IPS-18a (cell line): ENCODE results near the gene C1orf115.
"Not testable (repeated sequence)": the region's sequence is repeated elsewhere in the genome, so short reads cannot be mapped to it uniquely, and the experiment has no call there.

Experiments
- H3K27ac ChIP-seq: one replicate; pipeline ENCODE4 v1.5.1; 2013; ENCODE audit warnings: low read length
- H3K27me3 ChIP-seq: one replicate; pipeline ENCODE4 v1.6.1; 2013; ENCODE audit warnings: mild to moderate bottlenecking, low read length; ENCODE audit not compliant: control insufficient read depth, insufficient read depth
- H3K36me3 ChIP-seq: one replicate; pipeline ENCODE4 v1.6.1; 2013; ENCODE audit warnings: low read depth, low read length; ENCODE audit not compliant: control insufficient read depth
- H3K4me1 ChIP-seq: one replicate; pipeline ENCODE4 v1.6.1; 2013; ENCODE audit warnings: low read depth, low read length; ENCODE audit not compliant: control insufficient read depth
- H3K4me3 ChIP-seq: one replicate; pipeline ENCODE4 v1.5.1; 2013; ENCODE audit warnings: low read length
- H3K9ac ChIP-seq: one replicate; pipeline ENCODE4 v1.6.1; 2013; ENCODE audit warnings: mild to moderate bottlenecking, low read length, moderate library complexity
- H3K9me3 ChIP-seq: one replicate; pipeline ENCODE4 v1.6.1; 2013; ENCODE audit warnings: low read depth, low read length; ENCODE audit not compliant: control insufficient read depth

C1orf115 gene

DNA sequence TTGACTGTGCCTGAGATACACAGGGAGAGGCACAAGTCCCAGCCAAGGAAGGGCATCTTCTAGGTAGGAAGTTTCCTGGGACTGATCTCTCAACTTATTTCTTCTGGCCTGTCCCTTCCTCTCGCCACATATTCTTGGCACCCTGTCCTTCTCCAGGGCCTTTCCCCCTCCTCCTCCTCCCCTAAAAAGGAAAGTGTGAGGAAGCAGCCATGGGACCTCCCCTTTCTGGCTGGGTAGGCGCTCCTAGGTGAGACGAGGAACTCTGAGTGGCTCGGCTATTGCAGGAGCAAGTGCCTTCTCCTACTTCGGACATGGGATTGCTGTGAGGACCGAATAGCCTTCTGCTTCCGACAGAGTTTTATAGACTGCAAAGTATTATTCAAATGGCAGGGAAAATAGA lies 42.5 kb downstream of the C1orf115 start:
- Histone ChIP-seq H3K4me3 (no peak overlapping the region), H3K9ac (no peak overlapping the region), H3K27ac (no peak overlapping the region)

DNA sequence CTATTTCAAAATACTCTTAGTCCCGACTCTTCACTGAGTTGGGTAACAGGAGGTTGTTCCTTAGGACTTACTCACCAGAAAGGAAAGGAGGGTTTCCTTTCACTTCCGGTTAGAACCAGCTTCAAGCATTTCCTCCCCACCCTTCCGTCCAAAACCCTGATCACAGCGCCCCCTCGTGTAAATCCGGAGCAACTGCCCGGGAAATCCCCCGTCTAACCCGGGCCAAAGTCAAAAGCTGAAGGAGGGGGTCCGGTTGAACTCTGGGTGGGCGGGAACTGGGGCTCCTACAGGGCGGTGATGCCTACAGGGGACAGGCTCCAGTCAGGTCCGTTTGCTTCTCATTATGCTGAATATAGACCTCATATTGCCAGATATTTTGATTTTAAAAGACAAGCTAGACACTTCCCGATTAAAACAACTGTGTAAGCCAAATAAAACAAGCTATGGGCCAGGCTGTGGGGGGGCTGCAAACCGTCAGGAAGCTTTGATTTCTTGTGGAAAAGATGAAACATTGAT lies 43.0 kb downstream of the C1orf115 start:
- H3K9ac ChIP-seq, result no peak overlapping the region
- H3K4me3 ChIP-seq, result no peak overlapping the region

More for the DNA sequence above, 42.5 kb downstream of the C1orf115 start:
- Histone ChIP-seq H3K9me3 (no peaks in the 10 kb centered on the region), H3K4me1 (peaks cover 4% of the 10 kb centered on the region), H3K36me3 (no peaks in the 10 kb centered on the region), H3K27me3 (peaks cover 3% of the 10 kb centered on the region)

DNA sequence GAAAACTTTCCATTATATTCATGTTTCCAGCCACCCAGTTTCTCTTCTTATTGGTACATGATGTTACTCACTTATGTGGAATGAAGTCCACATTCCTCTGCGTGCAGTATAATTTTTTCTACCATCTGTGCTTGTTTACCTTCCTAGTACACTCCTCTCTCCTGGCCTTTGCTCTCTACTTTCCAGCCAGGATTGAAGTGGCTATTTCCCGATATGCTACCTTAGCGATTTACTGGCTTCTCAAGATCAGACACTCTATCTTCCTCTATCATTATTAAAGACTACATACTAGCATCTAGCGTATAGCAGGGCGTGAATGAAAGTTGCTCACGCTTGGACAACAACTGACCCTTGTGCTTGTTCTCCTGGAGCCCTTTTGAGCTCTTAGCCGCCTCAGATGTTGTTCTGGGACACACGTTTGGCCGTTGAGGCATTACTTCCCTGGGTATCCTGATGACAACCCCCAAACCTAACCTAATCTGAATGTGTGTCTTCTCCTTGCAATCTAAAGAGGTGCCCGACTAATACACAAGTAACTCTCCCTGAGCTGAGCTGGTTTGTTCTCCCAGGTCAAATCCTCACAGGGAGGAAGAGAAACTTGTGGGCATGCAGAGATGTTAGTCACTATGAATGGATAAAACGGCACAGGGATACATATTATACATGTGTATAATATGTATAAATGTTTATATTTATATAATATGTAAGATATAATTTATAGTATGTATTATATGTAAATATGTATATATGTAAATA lies 44.6 kb downstream of the C1orf115 start:
- Histone ChIP-seq H3K4me3 (no peak overlapping the region), H3K4me1 (peaks cover 4% of the 10 kb centered on the region), H3K27me3 (peaks cover 3% of the 10 kb centered on the region), H3K27ac (no peak overlapping the region), H3K36me3 (no peaks in the 10 kb centered on the region), H3K9me3 (no peaks in the 10 kb centered on the region), H3K9ac (no peak overlapping the region)

More for the DNA sequence above, 43.0 kb downstream of the C1orf115 start:
- no peaks in the 10 kb centered on the region for H3K9me3 ChIP-seq
- H3K36me3 ChIP-seq, result no peaks in the 10 kb centered on the region
- peaks cover 4% of the 10 kb centered on the region for H3K4me1 ChIP-seq
- H3K27ac ChIP-seq, result no peak overlapping the region
- H3K27me3 ChIP-seq, result peaks cover 3% of the 10 kb centered on the region

DNA sequence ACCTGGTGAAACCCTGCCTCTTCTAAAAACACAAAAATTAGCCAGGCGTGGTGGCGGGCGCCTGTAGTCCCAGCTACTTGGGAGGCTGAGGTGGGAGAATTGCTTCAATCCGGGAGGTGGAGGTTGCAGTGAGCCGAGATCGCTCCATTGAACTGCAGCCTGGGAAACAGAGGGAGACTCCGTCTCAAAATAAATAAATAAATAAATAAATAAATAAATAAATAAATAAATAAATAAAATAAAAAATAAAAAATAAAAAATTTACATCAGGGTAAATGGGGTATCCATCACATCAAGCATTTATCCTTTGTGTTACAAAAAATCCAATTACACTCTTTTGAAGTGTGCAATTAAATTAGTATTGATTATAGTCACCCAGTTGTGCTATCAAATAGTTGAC lies 46.1 kb downstream of the C1orf115 start:
- not testable (repeated sequence) for H3K27me3 ChIP-seq, H3K27ac ChIP-seq, H3K4me1 ChIP-seq, H3K4me3 ChIP-seq, H3K36me3 ChIP-seq, H3K9me3 ChIP-seq, H3K9ac ChIP-seq

DNA sequence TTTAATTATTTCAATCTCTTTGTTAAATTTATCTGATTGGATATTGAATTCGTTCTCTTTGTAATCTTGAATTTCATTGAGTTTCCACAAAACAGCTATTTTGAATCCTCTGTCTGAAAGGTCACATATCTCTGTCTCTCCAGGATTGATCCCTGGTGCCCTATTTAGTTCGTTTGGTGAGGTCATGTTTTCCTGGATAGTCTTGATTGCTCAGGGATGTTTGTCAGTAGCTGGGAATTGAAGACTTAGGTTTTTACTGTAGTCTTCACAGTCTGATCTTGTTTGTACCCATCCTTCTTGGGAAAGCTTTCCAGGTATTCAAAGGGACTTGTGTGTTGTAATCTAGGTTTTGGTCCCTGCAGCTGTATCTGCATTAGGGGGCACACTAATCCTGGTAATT lies 51.2 kb downstream of the C1orf115 start:
- Histone ChIP-seq H3K36me3 (no peaks in the 10 kb centered on the region), H3K4me1 (no peaks in the 10 kb centered on the region), H3K27me3 (peaks cover 6% of the 10 kb centered on the region), H3K9me3 (no peaks in the 10 kb centered on the region), H3K9ac (no peak overlapping the region), H3K4me3 (no peak overlapping the region), H3K27ac (no peak overlapping the region)

DNA sequence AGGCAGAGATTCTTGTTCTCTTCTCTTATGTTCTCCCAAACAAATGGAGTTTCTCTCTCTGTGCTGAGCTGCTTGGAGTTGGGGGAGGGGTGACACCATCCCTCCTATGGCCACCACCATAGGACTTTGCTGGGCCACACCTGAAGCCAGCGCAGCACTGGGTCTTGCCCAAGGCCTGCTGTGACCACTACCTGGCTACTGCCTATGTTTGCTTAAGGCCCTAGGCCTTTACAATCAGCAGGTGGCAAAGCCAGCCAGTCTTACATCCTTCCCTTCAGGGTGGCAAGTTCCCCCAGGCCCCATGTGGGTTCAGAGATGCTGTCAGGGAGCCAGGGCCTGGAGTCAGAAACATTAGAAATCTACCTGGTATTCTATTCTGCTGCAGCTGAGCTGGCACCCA lies 51.7 kb downstream of the C1orf115 start:
- H3K36me3 ChIP-seq, result no peaks in the 10 kb centered on the region
- no peak overlapping the region for H3K9ac ChIP-seq
- no peak overlapping the region for H3K27ac ChIP-seq
- no peak overlapping the region for H3K4me3 ChIP-seq
- peaks cover 11% of the 10 kb centered on the region for H3K27me3 ChIP-seq
- H3K9me3 ChIP-seq, result no peaks in the 10 kb centered on the region
- peaks cover 1% of the 10 kb centered on the region for H3K4me1 ChIP-seq

DNA sequence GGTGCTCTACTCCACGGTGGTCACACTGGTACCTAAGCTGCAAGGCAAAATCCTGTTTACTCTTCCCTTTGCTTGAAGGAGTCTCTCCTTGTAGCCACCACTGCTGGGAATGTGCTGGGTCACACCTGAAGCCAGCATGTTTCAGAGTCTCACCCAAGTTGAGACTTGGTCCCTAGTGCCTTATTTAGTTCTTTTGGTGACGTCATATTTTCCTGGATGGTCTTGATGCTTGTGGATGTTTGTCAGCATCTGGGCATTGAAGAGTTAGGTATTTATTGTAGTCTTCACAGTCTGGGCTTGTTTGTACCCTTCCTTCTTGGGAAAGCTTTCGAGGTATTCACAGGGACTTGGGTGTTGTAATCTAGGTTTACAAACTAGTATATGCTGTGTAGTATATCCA lies 52.4 kb downstream of the C1orf115 start:
- H3K4me3 ChIP-seq, result no peak overlapping the region
- H3K9ac ChIP-seq, result no peak overlapping the region
- no peaks in the 10 kb centered on the region for H3K36me3 ChIP-seq
- H3K27me3 ChIP-seq, result peaks cover 18% of the 10 kb centered on the region
- H3K4me1 ChIP-seq, result peaks cover 8% of the 10 kb centered on the region
- no peaks in the 10 kb centered on the region for H3K9me3 ChIP-seq
- no peak overlapping the region for H3K27ac ChIP-seq

DNA sequence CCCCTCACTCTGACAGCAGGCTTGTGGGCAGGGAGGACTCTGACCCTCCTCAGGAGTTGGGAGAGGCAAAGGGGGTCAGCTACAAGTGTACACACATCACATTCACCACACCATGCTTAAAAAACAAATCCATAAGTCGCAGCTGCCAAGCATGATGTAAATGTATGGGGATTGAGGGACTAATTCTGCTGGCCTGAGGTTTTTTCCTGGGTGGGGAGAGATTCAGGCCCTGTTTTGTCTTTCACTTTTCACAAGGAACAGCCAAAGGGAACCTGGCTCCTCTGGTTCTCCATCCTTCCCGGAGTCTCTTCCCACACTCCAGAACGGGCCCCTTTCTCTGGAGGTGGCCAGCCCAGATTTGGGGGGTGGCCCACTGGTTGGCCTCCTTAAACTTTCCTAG lies 56.7 kb downstream of the C1orf115 start:
- Histone ChIP-seq H3K4me3 (peak overlapping the region; percentile 68), H3K9me3 (no peaks in the 10 kb centered on the region), H3K4me1 (peaks cover 21% of the 10 kb centered on the region), H3K9ac (no peak overlapping the region), H3K27ac (no peak overlapping the region), H3K27me3 (peaks cover 44% of the 10 kb centered on the region), H3K36me3 (no peaks in the 10 kb centered on the region)

DNA sequence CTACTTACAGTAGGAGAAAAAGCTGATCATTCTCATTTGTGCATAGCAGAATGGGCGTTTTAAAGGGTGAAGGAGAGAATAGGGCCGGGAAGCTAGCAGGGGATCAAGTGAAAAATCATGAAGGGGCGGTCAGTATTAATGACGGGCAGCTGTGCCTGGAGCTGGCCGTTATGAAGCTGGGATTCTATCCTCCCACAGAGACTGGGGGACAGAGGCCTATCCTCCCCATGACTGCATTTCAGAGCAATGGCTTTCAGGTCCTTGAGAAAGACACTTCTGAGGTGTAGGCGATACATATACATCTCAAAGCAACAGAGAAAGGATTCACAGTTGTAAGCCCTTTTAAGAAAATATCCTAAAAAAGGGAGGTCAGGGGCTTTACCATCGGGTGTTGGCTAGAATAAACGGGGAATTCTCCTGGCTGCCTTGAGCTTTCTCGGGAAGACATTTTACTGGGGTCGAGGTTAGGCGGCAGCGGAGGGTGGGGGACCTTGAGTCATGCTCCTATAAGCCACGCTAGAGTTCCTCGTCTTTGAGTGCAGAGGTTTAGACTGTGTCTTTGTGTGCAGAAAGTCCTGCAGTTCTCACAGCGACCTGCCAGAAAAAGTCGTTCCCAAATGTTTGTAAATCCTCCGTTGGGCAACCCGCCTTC lies 57.4 kb downstream of the C1orf115 start:
- H3K4me3 ChIP-seq, result peak overlapping the region; percentile 68
- H3K4me1 ChIP-seq, result peaks cover 21% of the 10 kb centered on the region
- H3K9me3 ChIP-seq, result no peaks in the 10 kb centered on the region
- H3K27me3 ChIP-seq, result peaks cover 44% of the 10 kb centered on the region
- H3K27ac ChIP-seq, result no peak overlapping the region
- H3K9ac ChIP-seq, result peak overlapping the region; percentile 60
- no peaks in the 10 kb centered on the region for H3K36me3 ChIP-seq

DNA sequence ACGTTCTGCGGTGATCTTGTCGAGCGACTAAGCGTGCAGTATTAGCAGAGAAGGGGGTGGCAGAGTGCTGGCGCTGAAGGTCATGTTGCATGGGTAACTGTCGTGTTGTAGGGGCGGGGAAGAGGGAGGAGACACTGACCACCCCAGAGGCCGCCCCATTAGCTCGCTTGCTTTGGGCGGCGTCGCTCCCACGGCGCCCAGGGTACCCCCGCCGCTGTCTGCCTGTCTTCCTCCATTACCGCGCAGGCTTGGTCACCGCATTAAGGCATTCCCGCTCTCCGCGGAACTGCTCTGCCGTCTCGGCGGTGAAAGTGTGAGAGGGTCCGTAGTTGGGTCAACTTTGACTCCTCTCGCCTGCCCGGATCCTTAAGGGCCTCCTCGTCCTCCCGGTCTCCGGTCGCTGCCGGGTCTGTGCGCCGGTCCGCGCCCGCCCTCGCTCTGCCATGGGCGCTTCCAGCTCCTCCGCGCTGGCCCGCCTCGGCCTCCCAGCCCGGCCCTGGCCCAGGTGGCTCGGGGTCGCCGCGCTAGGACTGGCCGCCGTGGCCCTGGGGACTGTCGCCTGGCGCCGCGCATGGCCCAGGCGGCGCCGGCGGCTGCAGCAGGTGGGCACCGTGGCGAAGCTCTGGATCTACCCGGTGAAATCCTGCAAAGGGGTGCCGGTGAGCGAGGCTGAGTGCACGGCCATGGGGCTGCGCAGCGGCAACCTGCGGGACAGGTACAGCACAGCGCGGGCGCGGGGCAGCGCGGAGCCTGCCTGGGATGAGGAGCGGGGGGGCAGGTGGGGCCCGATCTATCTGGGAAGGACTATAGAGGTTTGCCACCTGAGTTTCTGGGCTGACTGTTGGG lies 58.1 kb downstream of the C1orf115 start, which contains the start of gene MTARC2:
Gene MTARC2, plus strand, starts transcription at position 234 of the 846 bp plus-strand sequence. Its CDS starts 210 bp downstream, at position 444.
- Histone ChIP-seq H3K36me3 (no peaks in the 10 kb centered on the region), H3K4me3 (peak within 1 kb of the TSS; percentile 68), H3K9ac (peak within 1 kb of the TSS; percentile 60), H3K27me3 (peaks cover 44% of the 10 kb centered on the region), H3K27ac (no peak within 1 kb of the TSS), H3K9me3 (no peaks in the 10 kb centered on the region), H3K4me1 (peaks cover 21% of the 10 kb centered on the region)
